ENCODE measurements around the gene B4GALNT4. TPM values are rescaled to one million over a fixed set of nuclear protein-coding genes. Genes with fewer than 3 reads are reported as not detected.
"Not testable (repeated sequence)": the region's sequence is repeated elsewhere in the genome, so short reads cannot be mapped to it uniquely, and the experiment has no call there.

The B4GALNT4 gene
- total RNA-seq, 1 experiment from 2014 or later, result 3.0 TPM

DNA sequence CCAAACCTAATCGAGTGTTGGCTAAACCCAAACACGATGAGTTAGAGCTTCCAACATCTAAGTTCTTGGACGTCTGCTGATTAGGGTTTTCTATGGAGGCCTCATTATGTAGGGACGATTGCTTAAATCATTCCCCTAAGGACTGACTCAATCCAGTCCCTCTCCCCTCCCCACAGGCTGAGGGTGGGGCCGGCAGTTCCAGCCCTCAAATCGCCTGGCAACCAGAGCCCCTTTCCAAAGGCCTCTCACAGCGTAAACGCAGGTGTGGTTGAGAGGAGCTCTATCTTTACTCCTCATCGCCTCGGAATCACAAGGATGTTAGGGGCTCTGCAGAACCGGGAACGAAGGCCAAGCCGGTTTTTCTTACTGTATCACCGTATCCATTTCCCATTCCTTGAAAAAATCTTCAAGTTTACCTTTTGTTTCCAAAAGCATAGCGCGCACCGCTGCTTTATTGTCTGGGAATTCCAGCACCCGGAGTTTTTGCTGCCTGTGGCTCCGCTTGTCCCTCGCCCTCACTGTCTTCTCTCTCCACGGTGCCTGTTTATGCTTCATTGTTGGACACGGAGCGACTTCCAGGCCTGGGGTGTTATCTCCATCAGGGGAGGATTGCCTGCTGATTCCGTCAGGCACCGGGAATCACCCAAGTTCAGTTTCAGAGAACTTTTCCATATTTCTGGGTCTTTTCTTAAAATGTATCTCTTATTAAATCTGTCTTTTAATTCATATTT lies 34.9 kb upstream of the B4GALNT4 start:
- DNase-seq (ENCODE audit: low read depth), result no peak

DNA sequence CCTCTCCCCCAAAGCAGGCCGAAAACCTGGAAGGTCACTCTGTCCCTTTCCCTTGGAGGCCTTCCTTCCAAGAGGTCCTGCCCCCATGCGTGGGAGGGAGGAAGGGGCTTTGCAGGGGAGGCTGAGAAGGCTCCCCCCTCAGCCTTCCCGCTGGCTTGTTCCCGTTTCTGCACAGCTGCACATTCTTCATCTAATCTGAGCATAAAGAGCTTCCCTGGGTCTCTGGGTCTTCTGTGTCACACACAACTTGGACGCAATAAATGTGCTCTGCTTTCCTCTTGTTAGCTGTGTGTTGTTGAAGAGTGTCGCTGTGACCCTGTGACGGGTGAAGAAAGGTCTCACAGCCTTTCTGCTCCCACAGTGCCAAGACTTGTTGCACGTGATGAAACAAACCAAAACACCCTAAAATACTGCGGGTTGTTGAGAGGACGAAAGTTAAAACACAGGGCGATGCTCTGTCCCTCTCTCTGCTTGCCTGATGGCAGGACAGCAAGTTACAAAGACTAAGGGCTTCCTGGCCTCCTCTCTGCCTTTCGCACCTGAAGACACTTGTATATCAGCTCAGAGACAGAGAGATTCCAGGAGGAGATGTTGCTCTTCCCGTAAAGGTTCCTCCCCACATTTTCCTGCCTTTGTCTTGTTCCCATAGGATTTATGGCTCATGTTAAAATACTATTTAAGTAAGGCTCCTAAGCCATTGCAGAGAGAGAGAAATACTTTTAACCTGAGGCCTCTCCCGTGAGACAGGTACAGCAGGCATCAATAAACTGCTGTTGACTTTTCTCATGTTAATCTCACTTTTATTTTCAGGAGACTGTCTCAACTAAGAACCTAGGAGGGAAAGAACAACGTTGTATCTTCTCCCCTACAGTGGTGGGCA lies 33.3 kb upstream of the B4GALNT4 start:
- no peak for DNase-seq (ENCODE audit: low read depth)

DNA sequence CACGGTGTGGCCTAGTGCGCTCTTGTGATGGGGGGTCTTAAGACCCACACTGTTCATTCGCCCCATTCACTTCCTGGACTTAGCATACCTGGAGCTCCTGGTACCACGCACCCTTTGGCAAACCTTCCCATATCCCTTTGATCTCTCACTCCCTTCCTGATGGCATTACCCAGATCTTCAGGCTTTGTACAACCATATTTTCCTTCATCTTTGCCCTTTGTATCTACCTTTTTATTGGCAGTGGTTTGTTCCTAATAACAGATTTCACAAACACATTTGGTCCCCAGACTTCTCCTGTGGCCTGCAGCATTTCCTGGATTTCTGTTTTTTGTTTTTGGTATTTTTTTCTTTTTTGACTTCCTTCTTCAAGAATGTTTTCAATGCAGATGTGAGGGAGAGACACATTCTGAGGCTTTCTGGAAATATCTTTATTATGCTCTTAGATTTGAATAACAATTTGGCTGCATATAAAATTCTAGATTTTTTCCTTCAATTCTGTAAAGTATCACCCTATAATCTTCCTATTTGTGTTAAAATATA lies 32.6 kb upstream of the B4GALNT4 start:
- DNase-seq (ENCODE audit: low read depth), result no peak

DNA sequence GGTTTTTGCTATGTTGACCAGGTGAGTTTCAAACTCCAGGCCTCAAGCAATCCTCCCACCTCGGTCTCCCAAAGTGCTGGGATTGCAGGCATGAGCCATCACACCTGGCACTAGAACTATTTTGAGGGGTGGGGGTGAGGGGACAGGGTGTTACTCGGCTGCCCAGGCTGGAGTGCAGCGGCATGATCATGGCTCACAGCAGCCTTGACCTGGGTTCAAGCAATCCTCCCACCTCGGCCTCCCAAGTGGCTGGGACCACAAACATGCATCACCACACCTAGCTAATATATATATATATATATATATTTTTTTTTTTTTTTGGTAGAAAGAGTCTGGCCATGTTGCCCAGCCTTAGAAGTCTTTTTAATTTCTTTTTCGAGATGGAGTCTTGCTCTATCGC lies 31.6 kb upstream of the B4GALNT4 start:
- no peak for DNase-seq (ENCODE audit: low read depth)

DNA sequence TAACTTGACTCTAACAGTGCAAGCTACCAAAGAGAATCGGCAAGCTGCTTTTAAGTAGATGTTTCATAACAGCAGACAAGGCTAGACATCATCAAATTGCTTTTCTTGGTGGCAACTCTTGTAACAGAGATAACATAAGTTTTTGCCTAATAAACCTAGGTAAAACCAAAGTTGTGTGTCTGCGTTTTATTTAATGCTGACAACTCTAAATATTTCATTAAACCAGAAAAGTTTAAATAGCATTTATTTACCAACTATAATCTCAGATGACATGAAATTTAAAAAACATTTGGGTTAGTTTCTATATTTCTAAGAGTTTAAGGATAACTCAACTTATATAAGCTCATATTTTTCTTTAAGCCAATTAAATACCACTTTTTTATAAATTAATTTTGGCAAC lies 29.3 kb upstream of the B4GALNT4 start:
- no peak for DNase-seq (ENCODE audit: low read depth)

DNA sequence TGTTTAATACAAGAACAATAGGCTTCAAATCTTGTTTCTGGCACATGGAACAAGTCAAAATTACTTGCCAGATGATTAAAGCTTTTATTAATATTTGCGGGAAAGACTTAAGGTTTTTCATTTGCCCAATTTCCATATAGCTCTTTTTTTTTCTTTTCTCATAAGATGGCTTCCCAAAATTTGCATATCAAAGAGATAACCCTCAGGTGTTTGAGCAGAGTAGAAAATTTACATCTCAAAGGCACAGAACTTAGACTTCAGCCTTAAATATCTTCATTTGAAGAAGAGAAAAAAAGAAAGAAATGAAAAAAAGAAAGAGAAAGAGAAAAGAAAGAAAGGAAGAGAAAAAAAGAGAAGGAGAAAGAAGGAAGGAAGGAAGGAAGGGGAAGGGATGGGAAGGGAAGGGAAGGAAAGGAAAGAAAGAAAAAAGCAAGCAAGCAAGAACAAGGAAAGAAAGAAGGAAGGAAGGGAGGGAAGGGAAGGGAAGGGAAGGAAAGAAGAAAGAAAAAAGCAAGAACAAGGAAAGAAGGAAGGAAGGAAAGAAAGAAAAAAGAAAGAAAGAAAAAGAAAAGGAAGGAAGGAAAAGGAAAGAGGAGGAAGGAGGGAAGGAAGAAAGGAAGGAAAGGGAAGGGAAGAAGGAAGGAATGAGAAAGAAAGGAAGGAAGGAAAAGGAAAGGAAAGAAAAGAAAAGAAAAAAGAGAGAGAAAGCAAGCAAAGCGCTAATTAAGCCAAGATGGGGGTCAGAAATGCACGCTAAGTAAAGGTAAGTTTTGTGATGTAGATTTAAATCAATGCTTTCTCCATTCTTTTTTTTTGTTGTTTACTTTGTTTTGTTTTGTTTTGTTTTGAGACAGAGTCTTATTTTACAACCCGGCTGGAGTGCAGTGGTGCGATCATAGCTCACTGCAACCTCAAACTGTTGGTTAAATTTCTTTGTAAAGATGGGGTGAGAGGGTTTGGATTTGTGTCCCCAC lies 28.5 kb upstream of the B4GALNT4 start:
- DNase-seq (ENCODE audit: low read depth), result no peak

DNA sequence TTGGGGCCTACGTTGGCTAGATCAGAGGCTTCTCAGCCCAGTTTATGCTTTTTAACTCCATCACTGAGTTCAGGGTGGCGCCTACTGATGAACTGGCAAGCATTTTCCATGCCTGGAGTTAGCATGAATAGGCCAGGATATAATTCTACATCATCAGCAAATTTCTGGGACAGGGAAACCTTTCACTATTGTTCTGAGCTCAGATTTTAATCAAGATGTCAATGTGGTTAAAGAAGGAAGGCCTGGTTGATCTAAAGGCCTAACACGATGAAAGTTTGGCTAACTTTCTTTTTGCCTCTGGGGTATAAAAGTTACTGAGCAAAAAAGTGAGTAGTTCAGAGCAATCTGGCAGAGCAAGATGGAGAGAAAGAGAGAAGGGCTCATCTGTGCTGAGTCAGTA lies 27.0 kb upstream of the B4GALNT4 start:
- no peak for DNase-seq (ENCODE audit: low read depth)

DNA sequence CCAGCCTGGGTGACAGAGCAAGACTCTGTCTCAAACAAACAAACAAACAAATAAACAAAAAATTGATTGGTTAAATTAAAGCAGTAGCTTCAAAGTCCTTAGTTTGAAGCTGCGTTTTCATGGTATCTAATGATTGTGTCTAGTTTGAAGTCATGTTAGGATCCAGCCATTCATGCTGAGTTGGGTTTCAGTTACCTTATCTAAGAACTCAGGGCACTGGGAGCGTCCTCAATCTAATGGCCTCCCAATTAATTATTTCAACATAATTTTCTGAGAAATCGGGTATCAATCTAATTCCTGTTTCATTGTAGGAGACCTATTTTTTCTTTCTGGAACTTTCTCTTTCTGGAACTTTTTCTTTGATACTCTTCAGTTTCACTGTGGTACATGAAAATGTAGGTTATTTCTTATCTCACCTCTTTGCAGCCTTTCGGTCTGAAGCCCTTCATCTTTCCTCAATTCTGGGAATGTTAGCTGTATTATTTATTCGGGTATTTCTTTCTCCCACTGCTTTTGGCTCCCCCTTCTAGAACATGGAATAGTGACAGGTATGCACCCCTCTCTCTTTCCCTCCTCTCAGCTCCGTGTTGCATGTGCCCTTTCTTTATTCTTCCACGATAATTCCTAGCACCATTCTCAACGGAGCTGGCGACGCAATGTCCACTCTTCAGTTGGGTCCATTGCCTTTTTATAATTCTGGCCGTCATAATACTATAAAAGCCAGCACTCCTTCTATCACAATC lies 24.3 kb upstream of the B4GALNT4 start:
- DNase-seq (ENCODE audit: low read depth), result no peak

DNA sequence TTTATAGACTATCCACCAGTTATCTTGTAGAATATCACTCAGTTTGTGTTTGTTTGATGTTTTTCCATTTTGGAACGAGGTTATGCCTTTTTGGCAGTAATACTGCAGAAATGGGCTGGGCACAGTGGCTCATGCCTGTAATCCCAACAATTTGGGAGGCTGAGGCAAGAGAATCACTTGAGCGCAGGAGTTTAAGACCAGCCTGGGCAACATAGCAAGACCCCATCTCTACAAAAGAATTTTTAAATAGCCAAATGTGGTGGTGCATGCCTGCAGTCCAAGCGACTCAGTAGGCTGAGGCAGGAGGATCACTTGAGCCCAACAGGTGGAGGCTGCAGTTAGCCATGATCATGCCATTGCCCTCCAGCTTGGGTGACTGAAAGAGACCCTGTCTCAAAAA lies 22.8 kb upstream of the B4GALNT4 start:
- DNase-seq (ENCODE audit: low read depth), result no peak

DNA sequence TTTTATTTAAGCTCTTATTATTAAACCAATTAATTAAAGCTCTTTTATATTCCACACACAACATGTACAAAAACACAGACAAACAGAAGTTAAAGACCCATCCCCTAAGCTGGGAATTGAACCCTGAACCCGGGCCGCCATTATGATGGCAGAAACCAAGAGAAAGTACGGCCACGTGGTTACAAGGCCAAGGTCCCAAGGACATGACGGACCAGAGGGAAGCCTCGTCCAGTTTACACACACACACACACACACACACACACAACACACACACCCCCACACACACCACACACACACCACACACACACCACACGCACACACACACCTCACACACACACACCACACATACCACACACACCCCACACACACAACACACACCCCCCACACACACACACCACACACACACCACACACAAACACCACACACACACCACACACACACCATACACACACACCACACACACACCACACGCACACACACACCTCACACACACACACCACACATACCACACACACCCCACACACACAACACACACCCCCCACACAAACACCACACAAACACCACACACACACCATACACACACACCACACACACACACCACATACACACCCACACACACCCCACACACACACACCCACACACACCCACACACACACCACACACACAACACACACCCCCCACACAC lies 19.9 kb upstream of the B4GALNT4 start:
- not testable (repeated sequence) for DNase-seq (ENCODE audit: low read depth)

DNA sequence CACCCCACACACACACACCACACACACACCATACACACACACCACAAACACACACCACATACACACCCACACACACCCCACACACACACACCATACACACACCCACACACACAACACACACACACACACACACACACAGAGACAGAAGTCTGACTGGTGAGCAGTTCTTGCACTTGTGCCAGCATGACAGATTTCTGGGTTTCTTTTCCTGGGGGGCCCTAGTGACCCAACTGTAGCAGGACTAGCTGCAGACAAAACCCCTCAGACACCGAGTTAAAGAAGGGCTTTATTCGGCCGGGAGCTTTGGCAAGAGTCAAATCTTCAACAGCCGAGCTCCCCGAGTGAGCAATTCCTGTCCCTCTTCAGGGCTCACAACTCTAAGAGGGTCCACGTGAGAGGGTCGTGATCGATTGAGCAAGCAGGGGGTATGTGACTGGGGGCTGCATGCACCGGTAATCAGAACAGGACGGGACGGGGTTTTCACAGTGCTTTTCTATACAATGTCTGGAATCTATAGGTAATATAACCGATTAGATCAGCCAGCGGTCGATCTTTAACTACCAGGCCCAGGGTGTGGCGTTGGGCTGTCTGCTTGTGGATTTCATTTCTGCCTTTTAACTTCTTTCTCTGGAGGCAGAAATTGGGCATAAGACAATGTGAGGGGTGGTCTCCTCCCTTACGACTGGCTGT lies 19.1 kb upstream of the B4GALNT4 start:
- not testable (repeated sequence) for DNase-seq (ENCODE audit: low read depth)

DNA sequence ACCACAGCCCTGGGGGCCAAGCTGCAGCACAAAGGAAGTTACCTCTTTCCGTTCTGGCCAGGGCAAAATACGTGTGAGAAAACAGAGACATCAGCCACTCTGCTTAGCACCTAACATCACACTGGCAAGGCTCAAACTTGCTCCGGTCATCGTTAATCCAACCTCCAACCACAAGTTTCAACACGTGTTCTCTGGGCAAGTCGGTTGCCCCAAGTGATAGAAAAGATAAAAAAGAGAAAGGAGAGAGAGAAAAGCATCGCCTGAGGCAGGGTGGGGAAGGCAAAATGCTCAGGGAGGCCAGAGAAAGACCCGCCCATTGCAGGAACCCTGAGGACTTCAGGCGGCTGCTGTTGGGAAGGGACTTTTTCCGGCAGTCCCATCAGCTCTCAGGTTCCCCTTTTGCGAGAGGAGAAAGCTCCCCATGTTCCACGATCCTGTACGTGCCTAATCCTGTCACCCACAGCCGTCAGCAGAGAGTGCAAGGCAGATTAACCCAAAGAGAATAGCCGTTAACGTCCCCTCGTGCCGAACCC lies 18.5 kb upstream of the B4GALNT4 start:
- no peak for DNase-seq (ENCODE audit: low read depth)

DNA sequence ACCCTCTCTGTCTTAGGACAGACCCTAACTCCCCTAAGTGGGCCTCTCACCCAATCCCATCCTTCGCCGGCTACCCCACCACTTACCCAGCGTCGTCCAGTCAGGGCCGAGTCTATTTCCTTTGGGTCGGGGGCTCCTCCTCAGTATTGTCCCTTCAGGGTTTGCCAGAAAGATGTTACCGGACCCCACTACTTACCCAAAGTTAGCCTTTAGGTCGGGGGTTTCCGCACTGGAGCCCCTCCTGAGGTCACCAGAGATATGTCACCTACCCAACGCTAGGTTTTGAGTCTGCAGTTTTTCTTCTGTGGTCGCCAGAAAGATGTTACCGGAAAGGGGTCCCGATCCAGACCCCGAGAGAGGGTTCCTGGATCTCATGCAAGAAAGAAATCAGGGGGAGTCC lies 17.9 kb upstream of the B4GALNT4 start:
- DNase-seq (ENCODE audit: low read depth), result no peak

DNA sequence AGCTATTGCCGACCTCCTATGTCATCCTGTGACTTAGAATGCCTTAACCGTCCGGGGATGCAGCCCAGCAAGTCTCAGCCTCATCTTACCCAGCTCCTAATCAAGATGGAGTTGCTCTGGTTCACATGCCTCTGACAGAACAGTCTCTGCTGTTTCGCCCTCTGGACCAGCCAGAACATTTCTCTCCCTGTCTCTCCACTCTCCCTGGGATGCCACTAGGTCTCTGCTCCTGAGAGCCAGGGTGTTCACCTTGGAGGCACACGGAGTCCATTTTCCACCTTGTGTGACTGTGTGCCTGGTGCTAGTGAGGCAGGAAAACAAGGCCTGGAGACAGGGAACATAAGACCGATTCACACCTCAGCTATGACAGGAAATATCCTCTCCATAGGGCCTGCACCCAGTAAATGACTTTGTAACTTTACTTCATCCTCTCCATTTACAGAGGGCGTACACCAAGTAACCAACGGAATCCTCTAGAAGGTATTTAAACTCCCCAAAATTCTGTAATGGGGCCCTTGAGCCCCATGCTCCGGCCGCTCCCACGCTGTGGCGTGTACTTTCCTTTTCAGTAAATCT lies 16.8 kb upstream of the B4GALNT4 start:
- DNase-seq (ENCODE audit: low read depth), result no peak

DNA sequence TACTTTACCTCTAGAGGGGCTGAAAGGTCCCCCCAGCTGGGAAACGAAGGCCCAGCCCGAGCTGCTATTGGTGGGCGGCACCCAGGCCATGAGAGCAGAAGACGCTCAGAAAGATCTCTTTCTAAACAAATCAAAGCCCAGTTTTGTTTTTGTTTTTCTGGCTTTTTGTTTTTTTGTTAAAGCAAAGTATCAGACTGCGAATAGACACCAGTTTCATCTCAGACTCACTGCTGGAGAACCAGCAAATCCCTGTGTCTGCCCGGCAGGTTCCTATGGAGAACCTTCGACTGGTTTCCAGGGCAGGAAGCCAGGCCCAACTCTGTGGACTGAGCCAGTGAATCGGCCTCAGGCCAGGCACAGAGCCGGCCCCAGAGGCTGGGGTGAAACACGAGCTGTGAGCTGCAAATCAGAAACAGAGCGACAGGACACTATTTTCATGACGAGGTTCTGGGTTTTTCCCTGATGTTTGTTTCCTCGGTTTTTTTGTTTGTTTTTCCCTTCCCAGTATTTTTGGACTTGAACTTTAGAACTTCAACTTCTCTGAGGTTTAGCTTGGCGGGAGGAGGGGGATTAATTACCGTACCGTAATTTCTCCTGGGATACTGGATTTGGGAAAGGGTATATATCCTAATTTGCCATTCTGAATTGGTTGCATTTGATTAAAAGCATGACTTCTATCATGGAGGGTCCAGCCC lies 16.0 kb upstream of the B4GALNT4 start:
- no peak for DNase-seq (ENCODE audit: low read depth)

DNA sequence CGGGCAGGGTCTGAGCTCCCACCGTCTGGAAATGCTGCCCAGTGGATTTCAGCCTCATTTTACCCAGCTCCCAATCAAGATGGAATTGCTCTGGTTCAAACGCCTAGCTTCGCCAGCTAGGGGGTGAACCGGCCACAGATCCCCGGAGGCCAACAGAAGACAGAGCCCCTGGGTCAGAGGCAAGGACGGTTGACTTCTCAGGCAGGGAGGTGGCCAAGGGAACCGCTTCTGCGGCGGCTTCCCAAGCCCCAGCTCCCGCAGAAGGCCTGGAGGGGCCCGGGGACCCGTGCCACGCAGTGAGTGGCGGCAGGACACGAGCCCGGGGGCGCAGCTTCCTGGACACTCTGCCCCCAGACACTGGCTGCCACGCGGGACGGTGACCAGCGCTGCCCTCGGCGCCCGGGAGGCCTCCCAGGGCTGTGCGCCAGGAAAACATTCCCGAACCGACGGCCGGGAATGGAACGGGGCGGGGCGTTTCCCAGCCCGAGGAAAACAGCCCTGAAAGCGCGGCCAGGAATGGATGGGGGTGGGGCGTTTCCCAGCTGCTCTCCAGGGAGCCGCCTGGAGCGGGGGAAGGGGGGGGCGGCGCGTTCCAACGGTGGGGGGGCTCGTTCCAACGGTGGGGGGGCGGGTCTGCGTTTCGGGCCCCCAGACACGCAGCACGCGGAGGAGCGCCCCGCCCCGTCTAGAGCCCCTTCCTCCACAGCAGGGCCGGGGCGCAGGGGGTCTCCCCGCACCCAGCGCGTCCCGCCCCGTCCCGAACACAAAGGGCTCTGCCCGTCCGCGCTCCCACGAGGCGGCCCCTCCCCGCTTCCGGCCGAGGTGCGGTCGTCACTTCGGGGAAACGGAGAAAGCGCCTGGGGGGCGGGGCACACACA lies 13.5 kb upstream of the B4GALNT4 start:
- peak; percentile 84 for DNase-seq (ENCODE audit: low read depth)

DNA sequence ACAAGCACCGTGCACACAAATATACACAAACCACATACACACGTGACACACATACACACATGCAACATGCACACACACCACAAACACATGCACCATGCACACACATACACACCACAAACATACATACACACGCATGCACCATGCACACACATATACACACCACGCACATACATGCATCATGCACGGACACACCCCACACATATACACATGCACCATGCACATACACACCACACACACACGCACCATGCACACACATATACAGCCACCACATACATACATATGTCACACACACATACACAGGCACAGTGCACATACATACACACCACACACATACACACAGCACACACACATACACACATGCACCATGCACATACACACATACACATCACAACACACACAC lies 12.7 kb upstream of the B4GALNT4 start:
- DNase-seq (ENCODE audit: low read depth), result no peak

All from Daoy (cell line).